Measurements from ENCODE around the gene HSD17B13.

The HSD17B13 gene

DNA sequence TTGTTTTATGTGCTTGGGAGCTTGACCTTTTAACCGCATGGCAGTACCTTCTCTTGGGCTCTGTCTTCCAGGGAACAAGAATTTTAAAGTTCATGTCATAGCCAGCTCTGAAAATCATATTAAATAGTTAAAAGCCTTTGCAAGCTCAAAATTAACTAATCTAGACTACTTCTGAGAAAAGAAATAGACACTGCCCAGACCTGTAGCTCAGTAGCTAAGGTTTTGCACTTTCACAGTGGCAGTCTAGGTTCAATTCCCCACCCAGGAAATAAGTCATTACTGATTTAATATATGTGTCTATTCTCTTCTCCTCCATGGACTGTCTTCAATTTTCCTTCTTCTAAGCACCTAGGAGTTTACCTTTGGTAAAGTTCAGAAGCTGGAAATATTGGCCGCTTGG, 40.9 kb upstream of the HSD17B13 start:
- no peak for TF ChIP-seq FOXP2 (optimal IDR thresholded peaks at IDR 0.05; ENCODE audit: borderline replicate concordance, extremely low read depth, extremely low read length, insufficient read depth)
- TF ChIP-seq, protein P1, sequence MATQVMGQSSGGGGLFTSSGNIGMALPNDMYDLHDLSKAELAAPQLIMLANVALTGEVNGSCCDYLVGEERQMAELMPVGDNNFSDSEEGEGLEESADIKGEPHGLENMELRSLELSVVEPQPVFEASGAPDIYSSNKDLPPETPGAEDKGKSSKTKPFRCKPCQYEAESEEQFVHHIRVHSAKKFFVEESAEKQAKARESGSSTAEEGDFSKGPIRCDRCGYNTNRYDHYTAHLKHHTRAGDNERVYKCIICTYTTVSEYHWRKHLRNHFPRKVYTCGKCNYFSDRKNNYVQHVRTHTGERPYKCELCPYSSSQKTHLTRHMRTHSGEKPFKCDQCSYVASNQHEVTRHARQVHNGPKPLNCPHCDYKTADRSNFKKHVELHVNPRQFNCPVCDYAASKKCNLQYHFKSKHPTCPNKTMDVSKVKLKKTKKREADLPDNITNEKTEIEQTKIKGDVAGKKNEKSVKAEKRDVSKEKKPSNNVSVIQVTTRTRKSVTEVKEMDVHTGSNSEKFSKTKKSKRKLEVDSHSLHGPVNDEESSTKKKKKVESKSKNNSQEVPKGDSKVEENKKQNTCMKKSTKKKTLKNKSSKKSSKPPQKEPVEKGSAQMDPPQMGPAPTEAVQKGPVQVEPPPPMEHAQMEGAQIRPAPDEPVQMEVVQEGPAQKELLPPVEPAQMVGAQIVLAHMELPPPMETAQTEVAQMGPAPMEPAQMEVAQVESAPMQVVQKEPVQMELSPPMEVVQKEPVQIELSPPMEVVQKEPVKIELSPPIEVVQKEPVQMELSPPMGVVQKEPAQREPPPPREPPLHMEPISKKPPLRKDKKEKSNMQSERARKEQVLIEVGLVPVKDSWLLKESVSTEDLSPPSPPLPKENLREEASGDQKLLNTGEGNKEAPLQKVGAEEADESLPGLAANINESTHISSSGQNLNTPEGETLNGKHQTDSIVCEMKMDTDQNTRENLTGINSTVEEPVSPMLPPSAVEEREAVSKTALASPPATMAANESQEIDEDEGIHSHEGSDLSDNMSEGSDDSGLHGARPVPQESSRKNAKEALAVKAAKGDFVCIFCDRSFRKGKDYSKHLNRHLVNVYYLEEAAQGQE (IDR thresholded peaks at IDR 0.05; ENCODE audit: insufficient read depth in 1 of 2, low read depth in 2 of 2, low read length in 2 of 2), result no peak
- no peak for TF ChIP-seq SIN3A (IDR thresholded peaks at IDR 0.05; ENCODE audit: borderline replicate concordance, insufficient read depth, low read length)
- no peak for TF ChIP-seq TAF1 (IDR thresholded peaks at IDR 0.05; ENCODE audit: borderline replicate concordance, insufficient read depth, low read length)
- no peak for TF ChIP-seq POLR2AphosphoS5 (IDR thresholded peaks at IDR 0.05; ENCODE audit: low read depth, low read length)

DNA sequence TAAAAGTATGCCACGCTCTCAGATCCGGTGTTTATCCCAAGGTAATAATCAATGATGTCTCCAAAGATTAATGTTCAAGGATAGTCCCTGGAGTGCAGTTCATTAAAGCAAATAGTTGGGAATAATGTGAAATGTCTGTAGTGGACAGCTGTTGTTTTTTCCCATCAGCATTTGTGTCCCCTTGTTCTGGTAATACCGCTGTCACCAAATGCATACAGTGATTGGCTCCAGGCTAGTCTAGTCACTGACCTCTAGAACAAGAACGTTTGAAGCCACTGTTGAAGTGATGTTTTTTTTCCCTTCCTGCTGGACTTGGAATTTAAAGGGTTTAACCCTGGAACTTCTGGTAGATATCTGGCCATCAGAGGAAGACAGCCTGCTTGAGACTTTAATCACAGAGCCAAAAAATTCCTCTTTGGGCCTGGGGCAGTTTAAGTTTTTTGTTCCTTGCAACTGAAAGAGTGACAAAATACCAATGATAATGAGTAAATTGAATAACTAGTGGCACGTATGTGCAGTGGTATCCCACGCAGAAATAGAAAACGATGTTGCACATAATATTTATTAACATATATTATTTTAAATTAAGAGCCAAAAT, 37.8 kb upstream of the HSD17B13 start:
- TF ChIP-seq TAF1 (IDR thresholded peaks at IDR 0.05; ENCODE audit: borderline replicate concordance, insufficient read depth, low read length), result no peak
- TF ChIP-seq SIN3A (IDR thresholded peaks at IDR 0.05; ENCODE audit: borderline replicate concordance, insufficient read depth, low read length), result no peak
- TF ChIP-seq, protein P1 (IDR thresholded peaks at IDR 0.05; ENCODE audit: insufficient read depth in 1 of 2, low read depth in 2 of 2, low read length in 2 of 2), result no peak
- TF ChIP-seq POLR2AphosphoS5 (IDR thresholded peaks at IDR 0.05; ENCODE audit: low read depth, low read length), result no peak
- TF ChIP-seq FOXP2 (optimal IDR thresholded peaks at IDR 0.05; ENCODE audit: borderline replicate concordance, extremely low read depth, extremely low read length, insufficient read depth), result no peak

DNA sequence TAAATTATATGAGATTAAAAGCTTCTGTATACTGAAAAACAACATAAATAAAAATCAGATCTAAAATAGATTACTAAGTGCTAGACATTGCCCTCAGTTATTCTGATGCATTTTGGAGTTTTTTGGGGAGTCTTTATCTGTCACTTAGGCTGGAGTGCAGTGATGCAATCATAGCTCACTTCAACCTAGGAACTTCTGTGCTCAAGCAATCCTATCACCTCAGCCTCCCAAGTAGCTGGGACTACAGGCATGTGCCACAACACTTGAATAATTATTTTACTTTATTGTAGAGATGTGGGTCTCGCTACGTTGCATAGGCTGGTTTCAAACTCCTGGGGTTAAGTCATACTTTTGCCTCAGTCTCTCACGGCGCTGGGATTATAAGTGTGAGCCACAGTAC, 36.6 kb upstream of the HSD17B13 start:
- TF ChIP-seq, protein P1 (IDR thresholded peaks at IDR 0.05; ENCODE audit: insufficient read depth in 1 of 2, low read depth in 2 of 2, low read length in 2 of 2), result no peak
- TF ChIP-seq POLR2AphosphoS5 (IDR thresholded peaks at IDR 0.05; ENCODE audit: low read depth, low read length) (no peak), FOXP2 (optimal IDR thresholded peaks at IDR 0.05; ENCODE audit: borderline replicate concordance, extremely low read depth, extremely low read length, insufficient read depth) (no peak), TAF1 (IDR thresholded peaks at IDR 0.05; ENCODE audit: borderline replicate concordance, insufficient read depth, low read length) (no peak), SIN3A (IDR thresholded peaks at IDR 0.05; ENCODE audit: borderline replicate concordance, insufficient read depth, low read length) (no peak)

DNA sequence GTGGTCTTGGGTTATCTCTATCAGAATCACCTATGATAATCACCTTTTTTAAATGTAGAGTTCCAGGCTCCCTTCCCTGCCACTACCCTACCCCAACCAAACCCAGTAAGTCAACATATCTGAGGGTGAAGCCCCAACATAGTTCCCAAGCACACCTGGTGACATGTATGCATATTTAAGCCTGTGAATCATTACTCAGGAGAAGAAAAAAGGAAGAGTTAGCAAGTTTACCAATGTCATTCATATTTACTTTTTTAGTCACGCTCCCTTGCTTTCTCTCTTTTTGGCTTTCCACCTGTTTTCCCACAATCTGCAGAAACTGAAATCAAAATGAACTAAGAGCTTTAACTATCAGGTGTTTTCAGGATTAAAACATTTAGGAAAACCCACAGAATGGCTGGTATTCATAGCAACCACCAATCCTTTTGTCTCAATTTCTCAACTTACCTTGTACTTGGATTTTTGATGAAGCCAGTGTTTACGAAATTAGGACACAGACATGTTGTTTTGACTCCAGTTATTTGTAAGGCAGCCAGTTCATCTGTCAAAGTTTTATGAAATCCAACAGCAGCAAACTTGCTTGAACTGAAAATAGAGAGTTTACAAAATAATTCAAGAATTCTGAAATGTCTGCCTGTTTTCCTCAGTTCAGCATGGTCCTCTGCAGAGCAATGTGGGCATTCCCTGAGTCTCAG, 34.3 kb upstream of the HSD17B13 start:
- TF ChIP-seq SIN3A (IDR thresholded peaks at IDR 0.05; ENCODE audit: borderline replicate concordance, insufficient read depth, low read length) (no peak), TAF1 (IDR thresholded peaks at IDR 0.05; ENCODE audit: borderline replicate concordance, insufficient read depth, low read length) (no peak), POLR2AphosphoS5 (IDR thresholded peaks at IDR 0.05; ENCODE audit: low read depth, low read length) (no peak), FOXP2 (optimal IDR thresholded peaks at IDR 0.05; ENCODE audit: borderline replicate concordance, extremely low read depth, extremely low read length, insufficient read depth) (no peak)

DNA sequence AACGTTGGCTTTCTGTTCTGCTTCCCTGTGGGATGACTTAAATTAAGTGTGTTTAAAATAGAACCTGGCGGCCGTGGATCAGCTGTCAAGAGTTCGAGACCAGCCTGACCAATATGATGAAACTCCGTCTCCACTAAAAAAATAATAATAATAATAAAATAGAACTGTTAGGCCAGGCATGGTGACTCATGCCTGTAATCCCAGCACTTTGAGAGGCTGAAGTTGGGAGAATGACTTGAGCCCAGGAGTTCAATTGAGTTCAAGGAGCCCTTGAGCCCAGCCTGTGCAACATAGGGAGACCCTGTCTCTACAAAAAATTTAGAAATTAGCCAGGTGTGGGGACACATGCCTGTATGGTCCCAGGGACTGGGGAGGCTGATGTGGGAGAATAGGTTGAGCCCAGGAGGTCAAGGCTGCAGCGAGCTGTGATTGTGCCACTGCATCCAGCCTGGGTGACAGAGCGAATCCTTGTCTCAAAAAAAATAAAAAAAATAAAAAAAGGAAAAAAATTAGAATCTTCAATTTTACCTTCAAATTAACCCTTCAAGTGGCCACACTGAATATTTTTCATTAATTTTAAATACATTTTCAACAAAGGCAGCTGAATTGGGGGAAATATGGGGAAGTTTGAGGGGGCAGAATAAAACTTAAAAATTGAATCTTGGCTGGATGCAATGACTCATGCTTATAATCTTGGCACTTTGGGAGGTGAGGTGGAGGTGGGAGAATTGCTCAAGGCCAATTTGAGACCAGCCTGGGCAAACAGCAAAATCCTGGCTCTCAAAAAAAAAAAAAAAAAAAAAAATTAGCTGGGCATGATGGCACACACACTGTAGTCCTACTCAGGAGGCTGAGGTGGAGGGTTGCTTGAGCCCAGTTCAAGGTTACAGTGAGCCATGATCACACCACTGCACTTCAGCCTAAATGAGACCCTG, 31.8 kb upstream of the HSD17B13 start:
- TF ChIP-seq, protein P1 (IDR thresholded peaks at IDR 0.05; ENCODE audit: insufficient read depth in 1 of 2, low read depth in 2 of 2, low read length in 2 of 2), result no peak
- TF ChIP-seq FOXP2 (optimal IDR thresholded peaks at IDR 0.05; ENCODE audit: borderline replicate concordance, extremely low read depth, extremely low read length, insufficient read depth) (no peak), TAF1 (IDR thresholded peaks at IDR 0.05; ENCODE audit: borderline replicate concordance, insufficient read depth, low read length) (no peak)

Data from PFSK-1 (cell line).